ENCODE data around the gene VWA3A. TPM values are rescaled to one million over a fixed set of nuclear protein-coding genes. Genes with fewer than 3 reads are reported as not detected.

The VWA3A gene
- total and polyA plus RNA-seq, 2 of the 4 experiments (the other 2 are of a cell fraction), result not detected

DNA sequence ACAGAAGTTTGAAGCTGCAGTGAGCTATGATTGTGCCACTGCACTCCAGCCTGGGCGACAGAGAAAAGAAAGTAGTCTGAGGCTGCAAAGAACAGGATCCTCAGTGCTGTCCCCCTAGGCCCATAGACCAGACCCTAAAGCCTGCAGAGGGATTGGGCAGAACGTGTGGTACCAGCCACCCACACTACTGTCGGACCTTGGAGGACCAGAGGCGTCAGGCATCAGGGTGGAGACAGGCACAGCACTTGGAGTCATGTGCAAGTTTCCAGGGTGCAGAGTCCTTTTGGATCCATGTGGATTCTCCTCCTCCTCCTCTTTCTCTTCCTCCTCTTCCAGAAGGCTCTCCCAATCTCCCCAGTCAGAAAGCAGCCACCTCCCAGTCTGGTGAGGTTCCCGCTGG is 72.1 kb downstream of the VWA3A start:
- no peak overlapping the region for H2BK120ac ChIP-seq (ENCODE audit: low read depth, low read length)
- H3K56ac ChIP-seq (ENCODE audit: extremely low read depth, insufficient read depth, low read length), result no peak overlapping the region
- H3K27me3 ChIP-seq (ENCODE audit: control insufficient read depth, insufficient read depth, low read length), result peaks cover 29% of the 10 kb centered on the region
- no peak overlapping the region for H3K4ac ChIP-seq (ENCODE audit: low read depth, low read length)
- H4K91ac ChIP-seq (ENCODE audit: insufficient read depth, low read depth, low read length), result no peak overlapping the region
- no peak overlapping the region for H2BK5ac ChIP-seq (ENCODE audit: low read depth, low read length, poor library complexity, severe bottlenecking)
- TF ChIP-seq CEBPB (IDR thresholded peaks at IDR 0.05; ENCODE audit: low read depth, low read length) (no peak), RFX5 (IDR thresholded peaks at IDR 0.05; ENCODE audit: low read depth, low read length) (no peak), SMC3 (IDR thresholded peaks at IDR 0.05; ENCODE audit: low read depth, low read length) (no peak), RCOR1 (IDR thresholded peaks at IDR 0.05; ENCODE audit: insufficient replicate concordance, low read length) (no peak)
- TF ChIP-seq, protein P1, sequence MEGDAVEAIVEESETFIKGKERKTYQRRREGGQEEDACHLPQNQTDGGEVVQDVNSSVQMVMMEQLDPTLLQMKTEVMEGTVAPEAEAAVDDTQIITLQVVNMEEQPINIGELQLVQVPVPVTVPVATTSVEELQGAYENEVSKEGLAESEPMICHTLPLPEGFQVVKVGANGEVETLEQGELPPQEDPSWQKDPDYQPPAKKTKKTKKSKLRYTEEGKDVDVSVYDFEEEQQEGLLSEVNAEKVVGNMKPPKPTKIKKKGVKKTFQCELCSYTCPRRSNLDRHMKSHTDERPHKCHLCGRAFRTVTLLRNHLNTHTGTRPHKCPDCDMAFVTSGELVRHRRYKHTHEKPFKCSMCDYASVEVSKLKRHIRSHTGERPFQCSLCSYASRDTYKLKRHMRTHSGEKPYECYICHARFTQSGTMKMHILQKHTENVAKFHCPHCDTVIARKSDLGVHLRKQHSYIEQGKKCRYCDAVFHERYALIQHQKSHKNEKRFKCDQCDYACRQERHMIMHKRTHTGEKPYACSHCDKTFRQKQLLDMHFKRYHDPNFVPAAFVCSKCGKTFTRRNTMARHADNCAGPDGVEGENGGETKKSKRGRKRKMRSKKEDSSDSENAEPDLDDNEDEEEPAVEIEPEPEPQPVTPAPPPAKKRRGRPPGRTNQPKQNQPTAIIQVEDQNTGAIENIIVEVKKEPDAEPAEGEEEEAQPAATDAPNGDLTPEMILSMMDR (conservative IDR thresholded peaks at IDR 0.05; ENCODE audit: low read depth, low read length), result no peak
- H3K18ac ChIP-seq (ENCODE audit: low read depth, low read length), result no peak overlapping the region
- ChIA-PET CTCF (no interaction called here), POLR2A (ENCODE audit: unreplicated experiment) (no interaction called here)
- H3K27ac ChIP-seq (ENCODE audit: insufficient read depth, low read length), result no peak overlapping the region
- H4K5ac ChIP-seq (ENCODE audit: low read depth, low read length), result no peak overlapping the region
- no peaks in the 10 kb centered on the region for H3K9me1 ChIP-seq (ENCODE audit: insufficient read depth, low read length)
- no TSS peak for BruUV-seq (replicated peaks)
- 81% methylated on average over 3 of the region's 5 CpGs; no CpG with 5 or more reads in 1 of the 2 experiments for WGBS, 2 experiments (ENCODE audit: extremely low coverage in 2 of 2, insufficient read length in 1 of 2)
- intact Hi-C loops (cut with micrococcal nuclease) (no loop called here), dilution Hi-C loops (cut with HindIII; ENCODE audit: low sequenced_read_pairs, unreplicated experiment) (no loop called here), in situ Hi-C loops (cut with MboI; ENCODE audit: low sequenced_read_pairs) (no loop called here)
- H2BK20ac ChIP-seq (ENCODE audit: low read depth, low read length), result no peak overlapping the region
- H3K4me2 ChIP-seq (ENCODE audit: low read depth, low read length), result no peak overlapping the region
- H2AFZ ChIP-seq (replicated peaks; ENCODE audit: low read length, poor library complexity), result no peak overlapping the region
- H3K14ac ChIP-seq (replicated peaks; ENCODE audit: low read depth, low read length), result no peak overlapping the region
- H3K36me3 ChIP-seq (ENCODE audit: control insufficient read depth, insufficient read depth, low read length), result no peaks in the 10 kb centered on the region
- H3K9ac ChIP-seq (ENCODE audit: low read depth, low read length), result no peak overlapping the region
- H4K8ac ChIP-seq (ENCODE audit: low read depth in 2 of 2, low read length in 2 of 2), result no peak overlapping the region
- no peak overlapping the region for H3K4me3 ChIP-seq (ENCODE audit: insufficient read depth, low read depth, low read length)
- H2BK15ac ChIP-seq (ENCODE audit: low read depth, low read length), result no peak overlapping the region
- H3K79me1 ChIP-seq (ENCODE audit: low read depth in 1 of 2, low read length in 2 of 2), result no peaks in the 10 kb centered on the region
- no peak overlapping the region for H3K23ac ChIP-seq (ENCODE audit: low read depth, low read length)
- H3K4me1 ChIP-seq (ENCODE audit: control insufficient read depth, insufficient read depth, low read length), result no peaks in the 10 kb centered on the region
- H2AK9ac ChIP-seq (replicated peaks; ENCODE audit: low read depth, low read length, poor library complexity), result no peak overlapping the region
- H3K9me3 ChIP-seq (ENCODE audit: control insufficient read depth, insufficient read depth, low read length), result no peaks in the 10 kb centered on the region
- no peak overlapping the region for H2AK5ac ChIP-seq (ENCODE audit: low read depth, low read length)
- H4K20me1 ChIP-seq (ENCODE audit: insufficient read depth, low read length), result no peaks in the 10 kb centered on the region
- ATAC-seq (ENCODE audit: low read depth) (no peak), DNase-seq (no peak)

Data from IMR-90 (cell line).